ENCODE measurements around the gene TSPEAR. TPM values are rescaled to one million over a fixed set of nuclear protein-coding genes. Genes with fewer than 3 reads are reported as not detected.

Gene TSPEAR
- total RNA-seq, 1 donor: not detected

GRCh38 chr21:44478124-44478800, 233.1 kb downstream of the TSPEAR start:
- Histone ChIP-seq H3K27ac (ENCODE audit: low read depth, low read length) (no peak overlapping the region), H3K79me2 (ENCODE audit: insufficient read depth, low read length) (no peaks in the 10 kb centered on the region), H3K9me3 (ENCODE audit: low read depth, low read length) (no peaks in the 10 kb centered on the region), H3K27me3 (ENCODE audit: insufficient read depth, low read length) (peaks cover 12% of the 10 kb centered on the region), H3K4me3 (ENCODE audit: insufficient read depth, low read length) (no peak overlapping the region), H3K4me2 (ENCODE audit: insufficient read depth, low read length) (no peak overlapping the region), H2AFZ (ENCODE audit: low read length) (no peak overlapping the region), H3K36me3 (ENCODE audit: insufficient read depth, low read length) (no peaks in the 10 kb centered on the region), H4K20me1 (ENCODE audit: insufficient read depth, low read length) (no peaks in the 10 kb centered on the region), H3K4me1 (ENCODE audit: insufficient read depth, low read length) (no peaks in the 10 kb centered on the region)
- DNase-seq (ENCODE audit: insufficient read length, low spot score, missing footprints): peak; percentile 62
- TF ChIP-seq CTCF (IDR thresholded peaks at IDR 0.05; ENCODE audit: extremely low read depth, low read depth, low read length): no peak

GRCh38 chr21:44477712-44478111, 233.7 kb downstream of the TSPEAR start:
- Histone ChIP-seq H3K4me3 (ENCODE audit: insufficient read depth, low read length) (no peak overlapping the region), H3K4me2 (ENCODE audit: insufficient read depth, low read length) (no peak overlapping the region), H4K20me1 (ENCODE audit: insufficient read depth, low read length) (no peaks in the 10 kb centered on the region), H3K79me2 (ENCODE audit: insufficient read depth, low read length) (no peaks in the 10 kb centered on the region), H3K4me1 (ENCODE audit: insufficient read depth, low read length) (no peaks in the 10 kb centered on the region), H3K27ac (ENCODE audit: low read depth, low read length) (no peak overlapping the region), H2AFZ (ENCODE audit: low read length) (no peak overlapping the region), H3K27me3 (ENCODE audit: insufficient read depth, low read length) (peaks cover 6% of the 10 kb centered on the region), H3K9me3 (ENCODE audit: low read depth, low read length) (no peaks in the 10 kb centered on the region), H3K36me3 (ENCODE audit: insufficient read depth, low read length) (no peaks in the 10 kb centered on the region)
- no peak for TF ChIP-seq CTCF (IDR thresholded peaks at IDR 0.05; ENCODE audit: extremely low read depth, low read depth, low read length)
- no peak for DNase-seq (ENCODE audit: insufficient read length, low spot score, missing footprints)

DNA sequence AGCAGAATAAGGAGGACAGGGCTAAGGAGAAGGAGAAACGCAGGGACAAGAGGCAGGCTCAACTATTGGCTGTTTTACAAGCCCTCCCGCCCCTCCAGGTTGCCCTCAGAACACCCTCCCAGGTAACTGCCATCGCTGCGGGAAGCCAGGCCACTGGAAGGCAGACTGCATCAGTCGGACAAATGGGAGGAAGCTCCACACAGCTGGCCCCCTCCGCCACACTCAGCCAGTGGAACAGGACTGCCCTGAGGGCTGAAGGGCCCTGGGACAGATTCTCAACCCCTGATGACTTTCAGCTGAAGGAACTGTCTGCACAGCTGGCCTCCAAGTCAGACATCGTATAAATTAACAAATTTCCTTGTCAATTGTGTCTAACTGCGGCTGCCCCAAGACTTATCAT, 234.2 kb downstream of the TSPEAR start:
- H3K79me2 ChIP-seq (ENCODE audit: insufficient read depth, low read length): no peaks in the 10 kb centered on the region
- no peak overlapping the region for H2AFZ ChIP-seq (ENCODE audit: low read length)
- H3K4me2 ChIP-seq (ENCODE audit: insufficient read depth, low read length): no peak overlapping the region
- peak; percentile 31 for DNase-seq (ENCODE audit: insufficient read length, low spot score, missing footprints)
- TF ChIP-seq CTCF (IDR thresholded peaks at IDR 0.05; ENCODE audit: extremely low read depth, low read depth, low read length): no peak
- H3K4me3 ChIP-seq (ENCODE audit: insufficient read depth, low read length): no peak overlapping the region
- no peaks in the 10 kb centered on the region for H3K4me1 ChIP-seq (ENCODE audit: insufficient read depth, low read length)
- no peaks in the 10 kb centered on the region for H3K36me3 ChIP-seq (ENCODE audit: insufficient read depth, low read length)
- no peaks in the 10 kb centered on the region for H3K9me3 ChIP-seq (ENCODE audit: low read depth, low read length)
- peaks cover 6% of the 10 kb centered on the region for H3K27me3 ChIP-seq (ENCODE audit: insufficient read depth, low read length)
- H4K20me1 ChIP-seq (ENCODE audit: insufficient read depth, low read length): no peaks in the 10 kb centered on the region
- no peak overlapping the region for H3K27ac ChIP-seq (ENCODE audit: low read depth, low read length)

- no peaks in the 10 kb centered on the region for H3K36me3 ChIP-seq (ENCODE audit: insufficient read depth, low read length)
- H3K4me2 ChIP-seq (ENCODE audit: insufficient read depth, low read length): no peak overlapping the region
- H4K20me1 ChIP-seq (ENCODE audit: insufficient read depth, low read length): no peaks in the 10 kb centered on the region
- no peaks in the 10 kb centered on the region for H3K79me2 ChIP-seq (ENCODE audit: insufficient read depth, low read length)
- no peak overlapping the region for H3K4me3 ChIP-seq (ENCODE audit: insufficient read depth, low read length)
- no peak overlapping the region for H3K27ac ChIP-seq (ENCODE audit: low read depth, low read length)
- H3K27me3 ChIP-seq (ENCODE audit: insufficient read depth, low read length): peaks cover 6% of the 10 kb centered on the region
- H2AFZ ChIP-seq (ENCODE audit: low read length): no peak overlapping the region
- H3K4me1 ChIP-seq (ENCODE audit: insufficient read depth, low read length): no peaks in the 10 kb centered on the region
- peak; percentile 14 for DNase-seq (ENCODE audit: insufficient read length, low spot score, missing footprints)
- no peak for TF ChIP-seq CTCF (IDR thresholded peaks at IDR 0.05; ENCODE audit: extremely low read depth, low read depth, low read length)
- no peaks in the 10 kb centered on the region for H3K9me3 ChIP-seq (ENCODE audit: low read depth, low read length)
These were observed 236.0 kb downstream of the TSPEAR start for GRCh38 chr21:44475266-44475845.

Data from osteoblast (primary cell).